ENCODE data around the gene ASTN2.

DNA sequence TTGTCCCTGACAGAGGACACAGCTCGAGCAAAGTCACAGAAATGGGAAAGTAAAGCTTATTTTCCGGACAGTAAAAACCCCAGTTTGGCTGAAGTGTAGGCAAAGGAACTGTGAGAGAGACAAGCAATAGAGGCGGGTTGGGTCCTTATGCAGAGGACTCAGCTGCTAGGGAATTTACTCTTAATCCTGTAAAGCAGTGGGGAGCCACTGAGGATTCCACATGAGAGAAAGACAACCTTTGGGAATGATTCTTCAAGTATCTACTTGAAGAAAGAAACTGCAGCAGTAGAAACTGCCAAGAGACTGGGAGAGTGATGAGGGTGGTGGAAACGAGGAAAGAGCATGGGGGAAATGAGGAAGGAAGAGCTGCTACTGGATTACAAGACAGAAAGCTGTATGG is 20.2 kb downstream of the ASTN2 start:
- TF ChIP-seq, protein P1, sequence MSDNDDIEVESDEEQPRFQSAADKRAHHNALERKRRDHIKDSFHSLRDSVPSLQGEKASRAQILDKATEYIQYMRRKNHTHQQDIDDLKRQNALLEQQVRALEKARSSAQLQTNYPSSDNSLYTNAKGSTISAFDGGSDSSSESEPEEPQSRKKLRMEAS (IDR thresholded peaks at IDR 0.05; ENCODE audit: low read depth, low read length) = no peak
- TF ChIP-seq JUND (IDR thresholded peaks at IDR 0.05; ENCODE audit: low read depth, low read length) = no peak
